HG03175 (cell line): ENCODE measurements around the gene COL15A1.
A peak's percentile ranks its signal among the peaks of the same experiment; 100 is the strongest.

ENCODE experiments used
- ATAC-seq: cut with Tn5 transposase; IDR thresholded peaks from one replicate; pipeline ENCODE4 v1.9.1; 2021; ENCODE audit warnings: mild to moderate bottlenecking, moderate library complexity; ENCODE audit not compliant: unreplicated experiment

Gene COL15A1

DNA sequence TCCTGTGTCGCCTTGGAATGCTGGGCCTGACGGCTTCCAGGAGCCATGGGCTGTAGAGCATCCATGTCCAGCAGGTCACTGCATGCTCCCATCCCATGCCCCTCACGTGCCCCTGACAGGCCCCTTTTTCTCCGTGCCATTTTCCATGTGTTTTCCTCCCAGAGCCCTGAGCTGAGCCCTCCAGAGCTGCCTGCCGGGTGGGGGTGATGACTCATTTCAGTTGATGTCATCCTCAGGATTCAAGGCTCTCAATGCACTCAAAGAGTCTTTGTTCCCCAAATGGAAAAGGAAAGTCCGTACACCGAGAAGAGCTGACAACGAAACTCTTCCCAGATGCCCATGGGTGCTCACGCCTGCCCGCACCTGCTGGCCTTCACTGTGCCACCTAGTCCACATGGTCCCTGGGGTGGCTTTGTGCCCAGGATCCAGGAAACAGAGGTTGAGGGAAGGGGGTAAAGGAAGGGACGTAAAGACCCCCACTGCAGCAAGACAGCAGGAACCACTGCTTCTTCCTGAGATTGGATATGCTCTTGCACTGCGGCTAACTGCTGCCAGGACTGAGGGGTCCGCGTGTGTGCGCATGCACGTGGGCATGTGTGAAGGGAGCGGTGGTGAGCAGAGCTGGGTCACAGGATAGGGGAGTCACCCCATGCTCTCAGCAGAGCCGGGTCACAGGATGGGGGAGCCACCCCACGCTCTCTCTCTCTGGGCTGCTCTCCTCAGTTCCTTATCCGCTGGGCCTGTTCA is 27.6 kb downstream of the COL15A1 start:
- ATAC-seq: no peak

GRCh38 chr9:98971915-98972223 is 28.2 kb downstream of the COL15A1 start:
- no peak for ATAC-seq

DNA sequence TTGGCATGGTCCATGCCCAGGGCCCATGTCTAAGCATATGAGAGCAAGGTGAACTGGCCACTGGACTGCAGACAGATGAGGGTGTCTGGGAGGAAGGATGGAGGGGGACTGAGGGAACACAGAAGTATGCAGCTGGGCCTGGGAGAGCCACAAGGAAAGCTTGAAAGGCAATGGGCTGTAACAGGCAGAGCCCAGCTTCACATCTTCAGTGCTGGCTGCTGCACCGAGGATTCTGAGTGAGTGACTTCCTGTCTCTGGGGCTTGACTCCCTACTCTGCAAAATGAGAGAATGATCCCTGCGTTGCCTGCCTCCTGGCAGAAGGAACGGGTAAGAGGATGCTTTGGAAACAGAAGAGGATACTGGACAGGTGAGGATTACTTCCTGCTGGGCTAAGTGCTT is 29.0 kb downstream of the COL15A1 start:
- no peak for ATAC-seq

DNA sequence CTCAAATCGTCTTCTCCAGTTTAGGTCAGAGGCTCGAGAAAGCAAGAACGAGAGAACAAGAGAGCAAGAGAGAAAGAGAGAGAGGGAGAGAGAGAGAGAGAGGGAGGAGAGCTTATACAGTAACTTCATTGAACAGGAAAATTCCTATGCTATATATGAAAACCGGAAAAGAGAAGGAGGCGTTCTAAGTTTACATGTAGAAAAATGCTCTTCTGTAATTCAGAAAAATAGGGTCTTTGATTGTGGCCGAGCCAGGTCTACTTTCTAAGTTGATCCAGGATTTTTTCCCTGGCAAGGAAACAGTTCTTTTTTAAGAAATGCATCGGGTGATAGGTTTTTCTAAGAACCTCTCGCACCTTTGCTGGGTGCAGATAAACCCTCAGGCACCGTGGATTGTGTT is 29.5 kb downstream of the COL15A1 start:
- no peak for ATAC-seq

GRCh38 chr9:98973576-98973975 is 29.9 kb downstream of the COL15A1 start:
- no peak for ATAC-seq

- no peak for ATAC-seq
These were observed 30.4 kb downstream of the COL15A1 start for GRCh38 chr9:98974106-98974505.

- peak; percentile 13 for ATAC-seq
These were observed 30.8 kb downstream of the COL15A1 start for GRCh38 chr9:98974554-98974953.

DNA sequence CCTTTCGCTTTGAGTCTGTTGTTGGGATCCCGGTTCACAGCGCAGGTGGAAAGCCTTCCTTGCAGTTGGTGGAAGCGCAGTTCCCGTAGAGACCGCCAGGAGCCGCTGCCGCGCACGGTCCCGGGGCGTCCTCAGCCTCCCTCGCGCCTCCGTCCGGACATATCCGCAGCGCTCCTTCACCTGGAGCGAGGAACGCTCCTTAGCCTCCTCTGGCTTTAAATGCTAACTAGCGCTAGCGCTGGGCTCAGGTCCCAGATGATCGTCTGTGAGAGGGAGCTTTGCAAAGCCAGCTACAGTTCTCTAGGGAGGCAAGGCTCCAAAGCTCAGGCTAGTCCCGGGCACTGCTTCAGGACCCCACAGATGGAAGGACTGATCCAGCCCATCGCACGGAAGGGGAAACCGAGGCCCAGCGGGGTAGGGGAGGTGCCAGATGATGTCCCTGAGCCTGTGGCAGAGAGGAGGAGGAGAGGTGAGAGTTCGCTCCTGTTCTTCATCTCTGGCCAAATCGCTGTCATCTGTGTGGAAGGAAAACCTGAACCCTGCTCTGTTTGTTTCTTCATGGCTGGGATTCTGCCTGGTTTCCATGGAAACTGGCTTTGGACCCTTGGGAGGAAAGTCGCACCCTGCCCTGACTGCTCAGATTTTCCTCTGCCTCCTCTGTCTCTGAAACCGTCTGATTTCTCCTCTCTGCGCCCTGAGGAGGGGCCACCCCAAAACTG is 31.4 kb downstream of the COL15A1 start:
- peak; percentile 92 for ATAC-seq

DNA sequence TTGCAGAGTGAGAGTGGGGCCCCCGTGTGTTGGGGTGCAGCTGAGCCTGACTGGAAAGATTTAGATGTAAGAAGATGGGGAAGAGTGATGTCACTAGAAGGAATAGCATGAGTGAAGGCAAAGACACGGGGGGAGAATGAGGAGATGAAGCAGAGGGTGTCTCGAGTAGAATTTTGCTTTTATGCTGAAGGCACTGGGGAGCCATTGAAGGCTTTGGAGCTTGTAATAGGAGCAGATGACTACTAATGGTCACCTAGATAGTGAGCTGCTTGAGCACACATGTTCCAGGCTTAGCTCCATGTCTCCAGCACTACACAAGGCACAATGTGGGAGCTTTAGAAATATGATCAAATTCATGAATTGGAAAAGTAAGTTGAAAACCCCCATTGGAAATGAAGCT is 32.1 kb downstream of the COL15A1 start:
- no peak for ATAC-seq

GRCh38 chr9:98977246-98977714 is 33.6 kb downstream of the COL15A1 start:
- no peak for ATAC-seq

GRCh38 chr9:98977813-98978212 is 34.1 kb downstream of the COL15A1 start:
- no peak for ATAC-seq

DNA sequence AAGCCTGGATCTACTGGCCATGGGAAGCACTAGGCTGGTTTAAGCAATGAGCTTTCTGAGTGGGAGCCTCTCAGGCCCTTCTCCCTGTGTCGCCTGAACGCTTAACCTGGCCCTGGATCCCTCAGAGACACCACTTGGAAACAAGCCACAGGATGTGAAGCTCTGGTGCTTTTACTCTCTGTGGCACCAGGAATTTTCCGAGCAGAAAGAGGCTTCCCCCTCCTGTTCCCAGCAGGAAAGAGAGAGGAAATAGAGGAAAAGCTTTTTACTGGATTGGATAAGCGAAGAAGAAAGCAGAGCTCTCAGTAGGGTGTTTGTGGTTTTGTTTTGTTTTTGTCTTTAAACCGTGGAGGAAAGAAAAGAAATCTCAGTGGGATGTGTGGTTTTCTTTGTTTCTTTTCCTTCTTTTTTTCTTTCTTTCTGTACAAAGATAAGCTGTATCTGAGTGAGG is 34.5 kb downstream of the COL15A1 start:
- no peak for ATAC-seq

- no peak for ATAC-seq
These were observed 36.6 kb downstream of the COL15A1 start for GRCh38 chr9:98980291-98980690.

GRCh38 chr9:98983295-98984268 is 39.9 kb downstream of the COL15A1 start:
- ATAC-seq: no peak

GRCh38 chr9:98985596-98985995 is 41.9 kb downstream of the COL15A1 start:
- ATAC-seq: no peak

- no peak for ATAC-seq
These were observed 43.4 kb downstream of the COL15A1 start for GRCh38 chr9:98986866-98987651.

- no peak for ATAC-seq
These were observed 45.6 kb downstream of the COL15A1 start for GRCh38 chr9:98989036-98990000.

- no peak for ATAC-seq
These were observed 46.6 kb downstream of the COL15A1 start for GRCh38 chr9:98990181-98990870.
